Activated naive CD4-positive, alpha-beta T cell treated with anti-CD3 and anti-CD28 coated beads, Interleukin-2, amount 50 U/mL, for 24 hours (primary cell): Measurements from ENCODE around the gene ADAMTS8.

Experiments
- H3K27ac Mint-ChIP-seq: one replicate; pipeline ENCODE4 v1.8.0; 2021; ENCODE audit warnings: mild to moderate bottlenecking, mixed read lengths
- H3K27me3 Mint-ChIP-seq: one replicate; pipeline ENCODE4 v1.8.0; 2021; ENCODE audit warnings: mixed read lengths
- H3K36me3 Mint-ChIP-seq: one replicate; pipeline ENCODE4 v1.8.0; 2021; ENCODE audit warnings: mixed read lengths
- H3K4me1 Mint-ChIP-seq: one replicate; pipeline ENCODE4 v1.8.0; 2021; ENCODE audit warnings: mixed read lengths
- H3K4me3 Mint-ChIP-seq: one replicate; pipeline ENCODE4 v1.8.0; 2021; ENCODE audit warnings: mild to moderate bottlenecking, mixed read lengths
- H3K9me3 Mint-ChIP-seq: one replicate; pipeline ENCODE4 v1.8.0; 2021; ENCODE audit warnings: mixed read lengths

ADAMTS8 gene

GRCh38 chr11:130381317-130381716, 47.1 kb downstream of the ADAMTS8 start:
- Mint-ChIP-seq H3K9me3 (no peaks in the 10 kb centered on the region), H3K27me3 (no peaks in the 10 kb centered on the region), H3K27ac (no peak overlapping the region), H3K36me3 (no peaks in the 10 kb centered on the region), H3K4me3 (no peak overlapping the region), H3K4me1 (no peaks in the 10 kb centered on the region)

DNA sequence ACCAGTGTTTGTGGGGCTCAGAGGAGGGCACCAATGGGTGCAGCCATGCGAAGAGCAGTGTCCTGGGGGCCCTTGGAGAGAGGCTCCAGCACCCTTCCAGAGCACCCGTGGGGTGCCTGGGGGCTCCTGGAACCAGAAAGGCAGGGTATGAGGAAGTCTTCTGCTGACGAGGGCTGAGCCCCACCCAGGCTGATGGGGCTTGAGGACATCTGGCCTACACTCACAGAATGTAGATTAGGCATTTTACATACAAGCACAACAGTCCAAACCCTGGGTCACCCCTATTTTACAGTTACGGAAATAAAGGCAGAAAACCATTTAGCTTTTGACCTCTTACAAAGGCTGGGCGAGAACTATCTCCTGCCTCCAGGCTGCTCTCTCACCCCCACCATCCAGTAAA, 47.6 kb downstream of the ADAMTS8 start:
- H3K27me3 Mint-ChIP-seq = no peaks in the 10 kb centered on the region
- H3K27ac Mint-ChIP-seq = no peak overlapping the region
- H3K4me1 Mint-ChIP-seq = no peaks in the 10 kb centered on the region
- H3K9me3 Mint-ChIP-seq = no peaks in the 10 kb centered on the region
- no peaks in the 10 kb centered on the region for H3K36me3 Mint-ChIP-seq
- H3K4me3 Mint-ChIP-seq = no peak overlapping the region

- no peaks in the 10 kb centered on the region for H3K36me3 Mint-ChIP-seq
- H3K27me3 Mint-ChIP-seq = no peaks in the 10 kb centered on the region
- H3K4me3 Mint-ChIP-seq = no peak overlapping the region
- no peaks in the 10 kb centered on the region for H3K9me3 Mint-ChIP-seq
- H3K27ac Mint-ChIP-seq = no peak overlapping the region
- no peaks in the 10 kb centered on the region for H3K4me1 Mint-ChIP-seq
Observed at GRCh38 chr11:130379276-130379675, 49.1 kb downstream of the ADAMTS8 start.

DNA sequence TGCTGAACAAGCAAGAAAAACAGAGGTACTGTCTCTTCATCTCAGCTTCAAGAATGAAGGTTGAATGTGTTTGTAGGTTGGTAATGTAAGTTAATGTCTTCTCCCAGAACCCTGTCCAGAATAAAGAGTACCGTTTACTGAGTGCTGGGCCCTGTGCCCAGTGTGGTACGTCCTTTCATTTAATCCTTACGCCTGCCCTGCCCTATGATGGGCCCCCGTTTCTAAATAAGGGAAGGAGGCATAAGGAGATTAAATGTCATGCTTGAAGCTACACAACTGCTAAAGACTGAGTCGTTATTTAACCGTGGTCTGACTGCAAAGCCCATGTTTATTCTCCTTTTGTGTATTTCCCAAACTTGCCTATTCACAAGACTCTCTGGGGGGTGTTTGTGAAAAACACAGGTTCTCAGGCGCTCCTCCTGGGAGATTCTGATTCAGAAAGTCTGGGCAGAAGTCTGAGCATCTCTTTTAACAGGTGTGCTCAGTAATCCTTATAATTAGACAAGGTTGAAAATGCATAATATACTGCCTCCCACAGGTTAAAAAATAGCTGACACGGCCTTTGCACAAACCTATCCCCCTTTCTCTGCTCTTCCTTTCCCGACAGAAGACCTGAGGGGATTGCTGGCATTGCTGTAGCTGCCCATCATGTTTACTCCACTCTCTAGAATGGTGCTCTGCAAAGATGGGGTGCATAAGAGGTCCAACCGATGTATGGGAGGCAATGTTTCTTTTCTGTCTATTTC, 57.4 kb downstream of the ADAMTS8 start:
- Mint-ChIP-seq H3K9me3 (no peaks in the 10 kb centered on the region), H3K4me1 (no peaks in the 10 kb centered on the region), H3K27me3 (no peaks in the 10 kb centered on the region), H3K27ac (no peak overlapping the region), H3K4me3 (no peak overlapping the region), H3K36me3 (no peaks in the 10 kb centered on the region)

DNA sequence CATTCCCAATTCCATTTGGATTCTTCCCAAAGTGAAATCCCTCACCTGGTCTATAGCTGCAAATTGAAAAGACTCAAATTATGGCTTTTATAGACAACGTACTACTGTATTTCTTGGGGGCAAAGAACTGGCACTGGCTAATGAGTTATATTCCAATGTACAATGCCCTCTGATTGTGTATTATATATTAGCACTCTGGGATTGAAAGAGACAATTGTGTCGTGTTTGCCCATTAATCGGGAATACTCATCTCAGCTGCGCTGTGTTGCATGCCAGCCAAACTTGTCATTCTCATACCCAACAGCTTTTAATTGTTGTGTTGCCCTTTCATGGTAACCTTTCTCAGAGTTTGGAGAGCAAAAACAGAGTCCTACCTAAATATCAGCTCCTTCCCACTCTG, 58.7 kb downstream of the ADAMTS8 start:
- no peaks in the 10 kb centered on the region for H3K9me3 Mint-ChIP-seq
- H3K4me1 Mint-ChIP-seq = no peaks in the 10 kb centered on the region
- no peak overlapping the region for H3K4me3 Mint-ChIP-seq
- H3K27me3 Mint-ChIP-seq = no peaks in the 10 kb centered on the region
- H3K36me3 Mint-ChIP-seq = peaks cover 1% of the 10 kb centered on the region
- no peak overlapping the region for H3K27ac Mint-ChIP-seq

DNA sequence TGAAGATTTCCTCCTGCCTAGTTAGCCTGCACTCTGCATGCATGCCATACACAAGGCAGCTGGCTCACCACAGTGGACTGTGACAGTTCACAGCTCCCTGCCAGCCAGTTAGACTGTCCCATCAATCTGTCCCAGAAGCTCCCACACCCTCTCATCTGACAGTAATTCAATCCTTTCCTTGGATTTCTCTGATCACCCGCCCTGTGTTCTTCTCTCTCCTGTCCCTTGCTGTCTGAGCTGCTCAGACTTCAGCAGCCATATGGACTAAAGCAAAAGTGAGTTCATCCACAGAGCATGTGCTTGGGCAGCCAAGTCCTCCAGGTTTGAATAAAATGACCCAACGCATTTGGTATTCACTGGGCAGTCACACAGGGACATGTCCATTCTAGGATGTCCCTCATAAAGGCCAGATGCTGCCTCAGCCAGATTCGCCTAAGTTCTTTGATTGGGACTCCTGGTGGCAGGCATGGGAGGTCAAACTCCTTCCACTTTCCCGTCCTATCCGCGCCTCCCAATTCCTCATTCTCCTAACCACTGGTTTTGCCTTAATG, 59.2 kb downstream of the ADAMTS8 start:
- Mint-ChIP-seq H3K9me3 (no peaks in the 10 kb centered on the region), H3K36me3 (peaks cover 1% of the 10 kb centered on the region), H3K27me3 (no peaks in the 10 kb centered on the region), H3K27ac (no peak overlapping the region), H3K4me1 (no peaks in the 10 kb centered on the region), H3K4me3 (no peak overlapping the region)

DNA sequence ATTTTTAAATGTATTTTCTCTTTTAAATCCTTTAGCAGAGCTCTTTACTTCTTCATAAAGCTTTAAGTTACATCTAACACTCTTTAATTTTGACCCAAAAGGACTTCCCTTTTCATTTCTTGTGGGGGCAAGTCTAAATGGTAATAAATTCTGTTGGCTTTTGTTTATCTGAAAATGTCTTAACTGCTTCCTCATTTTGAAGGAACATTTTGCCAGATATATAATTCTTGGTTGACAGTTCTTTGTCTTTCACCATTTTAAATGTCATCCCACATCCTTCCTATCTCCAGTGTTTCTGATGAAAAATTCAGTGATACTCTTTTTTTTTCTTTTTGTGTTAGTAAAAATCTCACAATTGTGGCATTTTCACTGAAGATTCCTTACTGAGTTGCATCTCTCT, 69.0 kb downstream of the ADAMTS8 start:
- H3K27ac Mint-ChIP-seq = no peak overlapping the region
- H3K36me3 Mint-ChIP-seq = peaks cover 21% of the 10 kb centered on the region
- no peak overlapping the region for H3K4me3 Mint-ChIP-seq
- peaks cover 19% of the 10 kb centered on the region for H3K9me3 Mint-ChIP-seq
- H3K4me1 Mint-ChIP-seq = no peaks in the 10 kb centered on the region
- H3K27me3 Mint-ChIP-seq = peaks cover 1% of the 10 kb centered on the region

GRCh38 chr11:130358398-130358797, 70.0 kb downstream of the ADAMTS8 start:
- H3K9me3 Mint-ChIP-seq = peaks cover 19% of the 10 kb centered on the region
- no peak overlapping the region for H3K27ac Mint-ChIP-seq
- no peak overlapping the region for H3K4me3 Mint-ChIP-seq
- peaks cover 22% of the 10 kb centered on the region for H3K36me3 Mint-ChIP-seq
- H3K4me1 Mint-ChIP-seq = no peaks in the 10 kb centered on the region
- peaks cover 1% of the 10 kb centered on the region for H3K27me3 Mint-ChIP-seq
